OCI-LY7 (cell line): ENCODE results near the gene ABI3.

ENCODE experiments used
- CTCF ChIP-seq: fragments of 200-600 bp; sonication (generic); conservative IDR thresholded peaks from 2 replicates; pipeline ENCODE4 v1.5.1; 2014; ENCODE audit warnings: mild to moderate bottlenecking, antibody characterized with exemption, low read length, moderate library complexity, mixed read lengths
- EZH2phosphoT487 ChIP-seq: fragments of 200-600 bp; sonication (generic); IDR thresholded peaks from 2 replicates; pipeline ENCODE4 v1.6.1; 2018; ENCODE audit warnings: low read depth, borderline replicate concordance, mild to moderate bottlenecking, mixed run types, antibody characterized with exemption, low read length, moderate library complexity, mixed read lengths

- TF ChIP-seq CTCF (no peak), EZH2phosphoT487 (no peak)
Observed at GRCh38 chr17:49249890-49250522, 39.5 kb downstream of the ABI3 start.
